Caco-2 (cell line): Measurements from ENCODE around the gene TTLL9. TPM values are rescaled to one million over a fixed set of nuclear protein-coding genes. Genes with fewer than 3 reads are reported as not detected.

Experiments used
- BruUV-seq: library from RNA; stranded (reverse); fragments of 400-500 nt; replicated peaks from 2 replicates; lab custom pipeline; 2021; lab: Mats Ljungman, UMichigan
- CTCF ChIA-PET: fragments of 300-600 bp; sonication (Branson Sonifier 250); formaldehyde crosslinking; loops from one replicate; lab custom pipeline; 2022; ENCODE audit warnings: antibody characterized with exemption; lab: Charles Lee
- POLR2A ChIA-PET: fragments of 300-600 bp; sonication (Branson Sonifier 250); formaldehyde crosslinking; loops from one replicate; lab custom pipeline; 2022; ENCODE audit warnings: antibody characterized with exemption; lab: Charles Lee
- DNase-seq, 2 experiments: peaks; one replicate each; pipeline versions ENCODE4 v3.0.0 to v3.0.0-alpha.2; 2020 to 2022
- H3K27me3 ChIP-seq: replicated peaks from 2 replicates; pipeline ENCODE4 v1.6.0; 2011; ENCODE audit warnings: low read length; ENCODE audit not compliant: control insufficient read depth, insufficient read depth
- H3K36me3 ChIP-seq: 2 replicates; pipeline ENCODE4 v1.5.1; 2011; ENCODE audit warnings: low read length; ENCODE audit not compliant: control insufficient read depth, insufficient read depth
- H3K4me1 ChIP-seq: fragments of 250-450 bp; sonication (Bioruptor Pico); 2 replicates; pipeline ENCODE4 v1.5.1; 2020; ENCODE audit warnings: mild to moderate bottlenecking
- H3K4me3 ChIP-seq: 2 replicates; pipeline ENCODE4 v1.5.1; 2011; ENCODE audit warnings: low read depth, mild to moderate bottlenecking, control low read depth, low read length
- H3K9me3 ChIP-seq: fragments of 250-450 bp; sonication (Bioruptor Pico); 2 replicates; pipeline ENCODE4 v1.5.1; 2020; ENCODE audit warnings: mild to moderate bottlenecking, moderate library complexity
- H3K27ac Mint-ChIP-seq: one replicate; pipeline ENCODE4 v1.8.0; 2022; ENCODE audit warnings: mixed read lengths; ENCODE audit not compliant: unreplicated experiment
- H3K27me3 Mint-ChIP-seq: one replicate; pipeline ENCODE4 v1.8.0; 2022; ENCODE audit warnings: mixed read lengths; ENCODE audit not compliant: insufficient read depth, unreplicated experiment
- H3K36me3 Mint-ChIP-seq: one replicate; pipeline ENCODE4 v1.8.0; 2022; ENCODE audit warnings: mild to moderate bottlenecking, mixed read lengths; ENCODE audit not compliant: insufficient read depth, unreplicated experiment
- H3K4me1 Mint-ChIP-seq: one replicate; pipeline ENCODE4 v1.8.0; 2022; ENCODE audit warnings: low read depth, mixed read lengths; ENCODE audit not compliant: unreplicated experiment
- H3K4me3 Mint-ChIP-seq: one replicate; pipeline ENCODE4 v1.8.0; 2022; ENCODE audit warnings: mild to moderate bottlenecking, moderate library complexity, mixed read lengths; ENCODE audit not compliant: unreplicated experiment
- H3K9me3 Mint-ChIP-seq: one replicate; pipeline ENCODE4 v1.8.0; 2022; ENCODE audit warnings: mixed read lengths; ENCODE audit not compliant: unreplicated experiment
- intact Hi-C: fragments of 100-400 bp; cut with micrococcal nuclease; formaldehyde crosslinking; loops from one replicate; pipeline ENCODE4 v1.10.0; 2022; ENCODE audit not compliant: unreplicated experiment
- total RNA-seq: library from RNA; stranded (reverse); gene quantifications from 2 replicates; pipeline ENCODE4 v1.2.3, GENCODE V29; 2022
- TF ChIP-seq, protein P1 (sequence below), 2 experiments: fragments of 200-600 bp in 1 of 2; IDR thresholded peaks; 1 replicate in 1 of 2; 2 replicates in 1 of 2; pipeline versions ENCODE4 v1.5.1 to v1.8.0; 2011 to 2022; ENCODE audit warnings: antibody characterized with exemption in 1 of 2, control low read depth in 1 of 2, inconsistent platforms in 1 of 2, low read depth in 1 of 2, low read length in 1 of 2, mild to moderate bottlenecking in 1 of 2, moderate library complexity in 1 of 2; ENCODE audit not compliant: insufficient read depth in 1 of 2, severe bottlenecking in 1 of 2, unreplicated experiment in 1 of 2

The TTLL9 gene
- total RNA-seq, 1 experiment from 2014 or later: not detected

DNA sequence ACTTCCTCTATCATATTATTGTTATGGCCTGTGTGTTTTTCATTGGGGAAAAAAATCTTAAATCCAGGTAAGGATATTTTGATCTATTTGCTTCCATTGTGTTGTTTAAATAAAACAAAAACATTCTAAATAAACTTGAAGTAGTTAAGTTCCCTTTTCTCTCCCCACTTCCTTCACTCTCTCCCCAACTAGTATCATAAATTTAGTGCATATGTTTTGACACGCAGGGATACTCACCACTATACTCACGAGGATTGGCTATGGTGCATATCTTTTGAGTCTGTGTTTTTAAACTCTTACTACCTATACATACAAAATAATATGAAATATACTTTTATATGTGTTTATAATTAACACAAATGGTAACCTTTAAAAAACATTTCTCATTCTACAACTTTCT, 5.2 kb downstream of the TTLL9 start:
- H3K4me3 ChIP-seq: no peak overlapping the region
- no peak overlapping the region for H3K4me3 Mint-ChIP-seq
- peaks cover 11% of the 10 kb centered on the region for H3K36me3 Mint-ChIP-seq
- no TSS peak for BruUV-seq
- intact Hi-C loops: no loop called here
- H3K4me1 Mint-ChIP-seq: peaks cover 7% of the 10 kb centered on the region
- no peaks in the 10 kb centered on the region for H3K27me3 ChIP-seq
- TF ChIP-seq, protein P1, sequence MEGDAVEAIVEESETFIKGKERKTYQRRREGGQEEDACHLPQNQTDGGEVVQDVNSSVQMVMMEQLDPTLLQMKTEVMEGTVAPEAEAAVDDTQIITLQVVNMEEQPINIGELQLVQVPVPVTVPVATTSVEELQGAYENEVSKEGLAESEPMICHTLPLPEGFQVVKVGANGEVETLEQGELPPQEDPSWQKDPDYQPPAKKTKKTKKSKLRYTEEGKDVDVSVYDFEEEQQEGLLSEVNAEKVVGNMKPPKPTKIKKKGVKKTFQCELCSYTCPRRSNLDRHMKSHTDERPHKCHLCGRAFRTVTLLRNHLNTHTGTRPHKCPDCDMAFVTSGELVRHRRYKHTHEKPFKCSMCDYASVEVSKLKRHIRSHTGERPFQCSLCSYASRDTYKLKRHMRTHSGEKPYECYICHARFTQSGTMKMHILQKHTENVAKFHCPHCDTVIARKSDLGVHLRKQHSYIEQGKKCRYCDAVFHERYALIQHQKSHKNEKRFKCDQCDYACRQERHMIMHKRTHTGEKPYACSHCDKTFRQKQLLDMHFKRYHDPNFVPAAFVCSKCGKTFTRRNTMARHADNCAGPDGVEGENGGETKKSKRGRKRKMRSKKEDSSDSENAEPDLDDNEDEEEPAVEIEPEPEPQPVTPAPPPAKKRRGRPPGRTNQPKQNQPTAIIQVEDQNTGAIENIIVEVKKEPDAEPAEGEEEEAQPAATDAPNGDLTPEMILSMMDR (IDR thresholded peaks at IDR 0.05; ENCODE audit: insufficient read depth in 1 of 2, low read depth in 1 of 2, low read length in 1 of 2, severe bottlenecking in 1 of 2, unreplicated experiment in 1 of 2): no peak
- H3K9me3 Mint-ChIP-seq: no peaks in the 10 kb centered on the region
- H3K27ac Mint-ChIP-seq: no peak overlapping the region
- CTCF ChIA-PET: no interaction called here
- H3K27me3 Mint-ChIP-seq: peaks cover 16% of the 10 kb centered on the region
- peaks cover 5% of the 10 kb centered on the region for H3K4me1 ChIP-seq
- POLR2A ChIA-PET: no interaction called here
- H3K36me3 ChIP-seq: no peaks in the 10 kb centered on the region
- H3K9me3 ChIP-seq: peaks cover 8% of the 10 kb centered on the region; the same call in 1 of the 2 replicates
- DNase-seq: no peak

DNA sequence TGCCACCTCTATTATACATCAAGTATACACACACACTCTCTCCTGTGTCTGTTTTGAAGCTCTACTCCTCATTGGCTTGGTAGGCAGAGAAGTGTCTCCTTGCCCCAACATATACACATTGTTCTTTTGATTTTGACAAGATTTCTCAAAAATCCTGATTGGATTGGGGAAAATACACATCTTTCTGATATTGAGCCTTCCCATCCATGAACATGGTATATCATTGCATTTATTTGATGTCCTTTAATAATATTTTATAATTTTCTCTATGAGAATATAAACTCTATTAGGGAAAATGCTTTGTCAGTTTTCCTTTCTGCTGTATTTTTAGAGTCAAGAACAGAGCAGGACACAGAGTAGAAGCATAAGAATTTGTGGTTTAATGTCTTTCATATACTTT, 7.2 kb downstream of the TTLL9 start:
- H3K4me3 ChIP-seq: no peak overlapping the region
- no peak overlapping the region for H3K4me3 Mint-ChIP-seq
- H3K9me3 ChIP-seq: peaks cover 8% of the 10 kb centered on the region; the same call in 1 of the 2 replicates
- TF ChIP-seq, protein P1 (IDR thresholded peaks at IDR 0.05; ENCODE audit: insufficient read depth in 1 of 2, low read depth in 1 of 2, low read length in 1 of 2, severe bottlenecking in 1 of 2, unreplicated experiment in 1 of 2): no peak
- H3K4me1 Mint-ChIP-seq: peaks cover 12% of the 10 kb centered on the region
- H3K27ac Mint-ChIP-seq: no peak overlapping the region
- no TSS peak for BruUV-seq
- intact Hi-C loops: no loop called here
- ChIA-PET POLR2A (no interaction called here), CTCF (no interaction called here)
- no peaks in the 10 kb centered on the region for H3K36me3 ChIP-seq
- DNase-seq: no peak
- peaks cover 6% of the 10 kb centered on the region for H3K27me3 Mint-ChIP-seq
- H3K27me3 ChIP-seq: no peaks in the 10 kb centered on the region
- H3K9me3 Mint-ChIP-seq: no peaks in the 10 kb centered on the region
- H3K36me3 Mint-ChIP-seq: peaks cover 23% of the 10 kb centered on the region
- no peaks in the 10 kb centered on the region for H3K4me1 ChIP-seq

DNA sequence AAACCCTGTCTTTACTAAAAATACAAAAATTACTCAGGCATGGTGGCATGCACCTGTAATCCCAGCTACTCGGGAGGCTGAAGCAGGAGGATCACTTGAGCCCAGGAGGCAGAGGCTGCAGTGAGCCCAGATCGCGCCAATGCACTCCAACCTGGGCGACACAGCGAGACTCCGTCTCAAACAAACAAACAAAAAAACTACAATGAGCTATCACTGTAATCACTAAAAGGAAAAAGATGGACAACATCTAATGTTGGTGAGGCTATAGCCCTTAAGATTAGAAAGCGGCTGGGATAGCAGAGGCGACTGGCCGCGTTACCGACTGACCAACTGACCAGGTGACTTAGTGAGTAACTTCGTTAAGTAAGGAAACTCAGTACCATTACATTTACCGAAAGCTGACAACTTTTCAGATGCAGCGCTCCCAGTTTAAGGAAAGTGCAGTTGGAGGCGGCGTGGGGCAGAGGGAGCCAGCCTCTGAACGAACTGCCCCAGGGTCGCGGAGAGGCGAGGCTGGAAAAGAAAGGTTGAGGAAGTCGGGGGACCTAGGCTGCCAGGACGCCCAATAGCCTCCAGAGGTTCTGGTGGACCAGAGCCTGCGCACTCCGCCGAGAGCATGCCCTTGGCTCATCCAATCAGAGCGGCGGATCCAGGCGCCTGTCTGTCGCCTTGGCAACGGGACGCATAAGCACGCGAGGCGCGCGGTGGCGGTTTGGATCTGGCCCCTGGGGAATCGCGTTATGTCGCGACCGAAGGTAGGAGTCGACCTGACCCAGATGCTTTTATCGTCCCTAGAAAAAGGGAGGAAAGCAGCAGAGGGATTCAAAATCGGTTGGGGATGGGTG, 8.9 kb downstream of the TTLL9 start:
- Histone ChIP-seq H3K36me3 (no peaks in the 10 kb centered on the region), H3K4me3 (peak overlapping the region; percentile 82), H3K9me3 (peaks cover 8% of the 10 kb centered on the region; the same call in 1 of the 2 replicates), H3K4me1 (no peaks in the 10 kb centered on the region), H3K27me3 (no peaks in the 10 kb centered on the region)
- H3K27me3 Mint-ChIP-seq: peaks cover 2% of the 10 kb centered on the region
- TF ChIP-seq, protein P1 (IDR thresholded peaks at IDR 0.05; ENCODE audit: insufficient read depth in 1 of 2, low read depth in 1 of 2, low read length in 1 of 2, severe bottlenecking in 1 of 2, unreplicated experiment in 1 of 2): no peak
- H3K4me1 Mint-ChIP-seq: peaks cover 12% of the 10 kb centered on the region
- BruUV-seq: TSS peak; percentile 83
- intact Hi-C loops: loop anchor here (1.0 kb wide), 2 partner anchors 9 to 27 kb away; partner anchors contain the start of genes DUSP15 and TTLL9
- ChIA-PET POLR2A (interaction anchor here (0.7 to 0.9 kb wide), 2 partner anchors 12 to 139 kb away, joined by 3 to 4 read pairs; no protein-coding TSS in a partner anchor), CTCF (interaction anchor here (0.7 to 2.1 kb wide), 6 partner anchors 18 to 138 kb away, joined by 3 to 31 read pairs (median 4); partner anchors contain the start of gene PDRG1)
- H3K27ac Mint-ChIP-seq: peak overlapping the region; percentile 95
- H3K36me3 Mint-ChIP-seq: peaks cover 23% of the 10 kb centered on the region
- no peaks in the 10 kb centered on the region for H3K9me3 Mint-ChIP-seq
- DNase-seq: peak; percentile 99 to 100
- H3K4me3 Mint-ChIP-seq: peak overlapping the region; percentile 88
